Right atrium auricular region (tissue), 2 donors: ENCODE results near the gene INPP5D. TPM values are rescaled to one million over a fixed set of nuclear protein-coding genes. Genes with fewer than 3 reads are reported as not detected.

Experiments used
- DNase-seq: peaks from one replicate; pipeline ENCODE4 v3.0.0-alpha.2; 2019; ENCODE audit warnings: low spot score
- H3K27ac ChIP-seq, 2 donors: fragments of 200-600 bp; sonication (generic); 1 replicate in 1 of 2; 2 replicates in 1 of 2; pipeline ENCODE4 v1.5.1; 2016 to 2019
- H3K27me3 ChIP-seq, 2 donors: fragments of 200-600 bp; sonication (generic); one replicate each; pipeline versions ENCODE4 v1.5.1 to v1.6.0; 2017 to 2019
- H3K36me3 ChIP-seq: fragments of 200-600 bp; sonication (generic); one replicate; pipeline ENCODE4 v1.5.1; 2016
- H3K4me1 ChIP-seq, 2 donors: fragments of 200-600 bp; sonication (generic); one replicate each; pipeline versions ENCODE4 v1.5.1 to v1.6.0; 2017 to 2019
- H3K4me3 ChIP-seq, 2 donors: fragments of 200-600 bp; sonication (generic); 1 replicate in 1 of 2; 2 replicates in 1 of 2; pipeline ENCODE4 v1.5.1; 2017 to 2019; ENCODE audit warnings: mild to moderate bottlenecking in 1 of 2, moderate library complexity in 1 of 2
- H3K9me3 ChIP-seq, 2 donors: fragments of 200-600 bp; sonication (generic); one replicate each; pipeline ENCODE4 v1.5.1; 2019
- CTCF ChIP-seq, 2 donors: fragments of 200-600 bp; sonication (generic); IDR thresholded peaks; one replicate each; pipeline ENCODE4 v1.5.1; 2019; ENCODE audit warnings: antibody characterized with exemption in 2 of 2
- total RNA-seq, 2 donors: library from RNA; depleted of rRNA; stranded (reverse); fragments of >200 nt; gene quantifications; one replicate each; pipeline ENCODE4 v1.1.0, GENCODE V29; 2016

Gene INPP5D
- total RNA-seq, 2 donors from 2014 or later, result 2.9 to 7.0 TPM

- Histone ChIP-seq H3K9me3 (no peaks in the 10 kb centered on the region), H3K4me3 (no peak overlapping the region), H3K4me1 (peaks cover 0 to 29% of the 10 kb centered on the region in 2 donors), H3K27me3 (no peaks in the 10 kb centered on the region), H3K27ac (no peak overlapping the region), H3K36me3 (no peaks in the 10 kb centered on the region)
- TF ChIP-seq CTCF (IDR thresholded peaks at IDR 0.05), result no peak
- no peak for DNase-seq
These were observed 150.1 kb downstream of the INPP5D start for GRCh38 chr2:233210281-233210680.

DNA sequence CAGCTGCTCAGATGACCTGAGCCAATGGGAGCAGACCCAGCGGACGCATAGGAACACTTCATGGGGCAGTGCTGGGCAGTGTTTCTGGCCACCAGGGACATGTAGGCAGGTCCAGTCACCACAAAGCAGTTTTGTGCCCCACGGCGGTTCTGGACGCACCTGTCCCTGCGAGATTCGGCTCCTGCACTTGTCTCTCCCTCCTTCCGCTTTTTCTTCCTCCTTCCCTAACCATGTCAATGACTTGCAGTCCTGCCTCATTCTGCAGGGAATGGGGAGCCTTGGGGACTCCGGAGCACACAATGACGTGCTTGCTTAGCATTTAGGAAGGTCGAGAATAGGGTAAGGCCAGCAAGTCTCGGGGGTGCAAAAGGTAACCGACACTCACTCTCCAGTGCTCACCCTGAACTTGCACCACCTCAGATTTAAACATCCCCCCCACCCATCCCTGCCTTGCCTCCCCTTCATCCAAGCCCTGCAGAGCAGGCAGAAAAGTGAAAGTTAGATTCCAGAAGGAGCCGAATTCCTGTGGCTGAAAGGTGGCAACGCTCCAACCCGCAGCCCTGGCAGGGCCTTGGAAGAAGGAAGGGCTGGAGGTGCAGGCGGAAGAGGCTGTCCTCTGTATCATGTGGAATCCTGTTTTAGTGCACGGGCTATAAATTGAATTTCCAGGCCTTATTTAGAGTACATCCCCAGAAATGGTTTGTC is 150.9 kb downstream of the INPP5D start:
- H3K4me1 ChIP-seq, result peaks cover 0 to 29% of the 10 kb centered on the region in 2 donors
- DNase-seq, result peak; percentile 65
- peak overlapping the region in 1 of 2 donors; percentile 6 for H3K27ac ChIP-seq
- no peak for TF ChIP-seq CTCF (IDR thresholded peaks at IDR 0.05)
- H3K27me3 ChIP-seq, result no peaks in the 10 kb centered on the region
- H3K9me3 ChIP-seq, result no peaks in the 10 kb centered on the region
- H3K36me3 ChIP-seq, result no peaks in the 10 kb centered on the region
- peak overlapping the region in 1 of 2 donors; percentile 24 for H3K4me3 ChIP-seq

- Histone ChIP-seq H3K27ac (peak overlapping the region in 1 of 2 donors; percentile 6), H3K27me3 (no peaks in the 10 kb centered on the region), H3K36me3 (no peaks in the 10 kb centered on the region), H3K9me3 (no peaks in the 10 kb centered on the region), H3K4me1 (peaks cover 0 to 29% of the 10 kb centered on the region in 2 donors), H3K4me3 (no peak overlapping the region)
- DNase-seq, result no peak
- no peak for TF ChIP-seq CTCF (IDR thresholded peaks at IDR 0.05)
These were observed 151.4 kb downstream of the INPP5D start for GRCh38 chr2:233211548-233211895.

DNA sequence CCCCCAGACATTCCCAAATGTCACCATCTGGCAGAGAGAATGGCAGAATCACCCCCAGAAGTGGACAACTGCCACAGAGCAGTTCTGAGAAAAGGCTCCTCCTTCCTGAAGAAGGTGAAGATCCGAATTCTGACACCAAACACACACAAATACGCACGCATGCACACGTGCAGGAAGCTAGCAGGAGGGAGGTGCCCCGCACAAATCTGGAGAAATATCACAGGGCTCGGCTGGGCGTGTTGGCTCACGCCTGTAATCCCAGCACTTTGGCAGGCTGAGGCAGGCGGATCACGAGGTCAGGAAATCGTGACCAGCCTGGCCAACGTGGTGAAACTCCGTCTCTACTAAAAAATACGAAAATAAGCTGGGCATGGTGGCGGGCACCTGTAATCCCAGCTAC is 152.9 kb downstream of the INPP5D start:
- Histone ChIP-seq H3K4me1 (peaks cover 0 to 29% of the 10 kb centered on the region in 2 donors), H3K27ac (no peak overlapping the region), H3K36me3 (no peaks in the 10 kb centered on the region), H3K4me3 (no peak overlapping the region), H3K27me3 (no peaks in the 10 kb centered on the region), H3K9me3 (no peaks in the 10 kb centered on the region)
- no peak for DNase-seq
- TF ChIP-seq CTCF (IDR thresholded peaks at IDR 0.05), result no peak

GRCh38 chr2:233213975-233214374 is 153.8 kb downstream of the INPP5D start:
- Histone ChIP-seq H3K4me3 (no peak overlapping the region), H3K27me3 (no peaks in the 10 kb centered on the region), H3K27ac (no peak overlapping the region), H3K9me3 (no peaks in the 10 kb centered on the region), H3K36me3 (no peaks in the 10 kb centered on the region), H3K4me1 (peaks cover 0 to 27% of the 10 kb centered on the region in 2 donors)
- no peak for DNase-seq
- TF ChIP-seq CTCF (IDR thresholded peaks at IDR 0.05), result no peak

GRCh38 chr2:233217892-233218377 is 157.8 kb downstream of the INPP5D start:
- no peak for DNase-seq
- Histone ChIP-seq H3K4me3 (no peak overlapping the region), H3K36me3 (no peaks in the 10 kb centered on the region), H3K27me3 (no peaks in the 10 kb centered on the region), H3K4me1 (no peaks in the 10 kb centered on the region), H3K9me3 (no peaks in the 10 kb centered on the region), H3K27ac (no peak overlapping the region)
- TF ChIP-seq CTCF (IDR thresholded peaks at IDR 0.05), result no peak
